ENCODE measurements around the gene VGF.

- TF ChIP-seq CTCF (IDR thresholded peaks at IDR 0.05; ENCODE audit: extremely low read depth in 1 of 2, insufficient read depth in 1 of 2, low read depth in 1 of 2, low read length in 2 of 2) (no peak), MAX (IDR thresholded peaks at IDR 0.05; ENCODE audit: insufficient read depth, insufficient read length) (no peak), POLR2A (IDR thresholded peaks at IDR 0.05; ENCODE audit: low read depth, low read length) (no peak), EZH2 (IDR thresholded peaks at IDR 0.05; ENCODE audit: borderline replicate concordance, low read depth, low read length, severe bottlenecking) (no peak), POLR2AphosphoS5 (IDR thresholded peaks at IDR 0.05; ENCODE audit: insufficient read depth, low read depth, low read length) (no peak)
Measured at GRCh38 chr7:101166648-101166908, 1.2 kb upstream of the VGF start.

All from endothelial cell of umbilical vein (primary cell).